HCT116 (cell line): ENCODE results near the gene NPTX1. TPM values are rescaled to one million over a fixed set of nuclear protein-coding genes. Genes with fewer than 3 reads are reported as not detected.

Experiments
- ATAC-seq: fragments of 200-7000 bp; cut with Tn5 transposase; 2 replicates; pipeline ENCODE4 v1.9.1; 2020; ENCODE audit warnings: mild to moderate bottlenecking, moderate library complexity
- BruUV-seq: library from RNA; stranded (reverse); fragments of 400-500 nt; replicated peaks from 2 replicates; lab custom pipeline; 2021; lab: Mats Ljungman, UMichigan
- CTCF ChIA-PET: fragments of 300-600 bp; sonication (Branson Sonifier 250); formaldehyde crosslinking; loops from one replicate; lab custom pipeline; 2021; ENCODE audit warnings: antibody characterized with exemption; lab: Charles Lee
- POLR2A ChIA-PET: fragments of 300-600, 350-600 bp; sonication (Branson Sonifier 250); formaldehyde crosslinking; loops from one replicate; lab custom pipeline; 2021; ENCODE audit warnings: antibody characterized with exemption; lab: Charles Lee
- RAD21 ChIA-PET, 2 experiments: fragments of 300-600 bp; sonication (Branson Sonifier 250); formaldehyde crosslinking; loops; one replicate each; lab custom pipeline; 2023; ENCODE audit warnings: low total read pairs in 2 of 2; ENCODE audit not compliant: uncharacterized antibody in 2 of 2, unreplicated experiment in 2 of 2, low non-redundant PET in 1 of 2; lab: Charles Lee
- DNase-seq: peaks from one replicate; pipeline ENCODE4 v3.0.0-alpha.2; 2010; ENCODE audit warnings: low read depth, low spot score
- H2AFZ ChIP-seq: fragments of 200-600 bp; shearing (Covaris generic), sonication (generic); 2 replicates; pipeline ENCODE4 v1.6.1; 2017; ENCODE audit warnings: low read depth, mixed run types, mixed read lengths, antibody characterized with exemption, low read length; ENCODE audit not compliant: poor library complexity, severe bottlenecking
- H3K27ac ChIP-seq: 2 replicates; pipeline ENCODE4 v1.5.1; 2012; ENCODE audit warnings: low read depth, low read length
- H3K27me3 ChIP-seq: fragments of 200-600 bp; sonication (generic); 2 replicates; pipeline ENCODE4 v1.6.1; 2016; ENCODE audit warnings: mixed run types, low read length, mixed read lengths; ENCODE audit not compliant: insufficient read depth
- H3K36me3 ChIP-seq, 2 experiments: fragments of 200-500 bp in 1 of 2; fragments of 200-600 bp in 1 of 2; sonication (Bioruptor generic) in 1 of 2; sonication (generic) in 1 of 2; 2 replicates each; pipeline versions ENCODE4 v1.5.1 to v1.6.1; 2014 to 2016; ENCODE audit warnings: low read length in 2 of 2, inconsistent platforms in 1 of 2, mixed read lengths in 1 of 2, mixed run types in 1 of 2; ENCODE audit not compliant: insufficient read depth in 2 of 2, control insufficient read depth in 1 of 2
- H3K4me1 ChIP-seq, 2 experiments: fragments of 200-600 bp in 1 of 2; sonication (generic) in 1 of 2; 2 replicates each; pipeline versions ENCODE4 v1.5.1 to v1.6.1; 2012 to 2017; ENCODE audit warnings: low read length in 2 of 2, inconsistent platforms in 1 of 2, mild to moderate bottlenecking in 1 of 2, mixed read lengths in 1 of 2, mixed run types in 1 of 2, moderate library complexity in 1 of 2; ENCODE audit not compliant: insufficient read depth in 2 of 2, control insufficient read depth in 1 of 2
- H3K4me2 ChIP-seq: fragments of 200-600 bp; sonication (generic); 2 replicates; pipeline ENCODE4 v1.6.1; 2017; ENCODE audit warnings: mixed run types, low read length, mixed read lengths
- H3K4me3 ChIP-seq, 2 experiments: fragments of 200-600 bp in 1 of 2; sonication (generic) in 1 of 2; replicated peaks in 1 of 2; 2 replicates each; pipeline ENCODE4 v1.5.1; 2011 to 2016; ENCODE audit warnings: low read length in 2 of 2, control low read depth in 1 of 2, low read depth in 1 of 2, mild to moderate bottlenecking in 1 of 2, mixed read lengths in 1 of 2, mixed run types in 1 of 2
- H3K79me2 ChIP-seq: fragments of 200-600 bp; sonication (generic); 2 replicates; pipeline ENCODE4 v1.6.1; 2017; ENCODE audit warnings: mild to moderate bottlenecking, mixed run types, low read length, moderate library complexity, mixed read lengths; ENCODE audit not compliant: insufficient read depth
- H3K9ac ChIP-seq: fragments of 200-600 bp; sonication (generic); 2 replicates; pipeline ENCODE4 v1.6.1; 2016; ENCODE audit warnings: low read length, mixed read lengths
- H3K9me2 ChIP-seq: fragments of 200-600 bp; sonication (generic), shearing (Covaris generic); 2 replicates; pipeline ENCODE4 v1.6.1; 2017; ENCODE audit warnings: mixed run types, mild to moderate bottlenecking, moderate library complexity; ENCODE audit not compliant: insufficient read depth
- H3K9me3 ChIP-seq, 2 experiments: fragments of 200-500 bp in 1 of 2; fragments of 200-600 bp in 1 of 2; sonication (Bioruptor generic) in 1 of 2; sonication (generic) in 1 of 2; 2 replicates each; pipeline ENCODE4 v1.6.1; 2014 to 2017; ENCODE audit warnings: low read length in 2 of 2, mixed read lengths in 2 of 2, inconsistent platforms in 1 of 2, low read depth in 1 of 2, mild to moderate bottlenecking in 1 of 2, mixed run types in 1 of 2, moderate library complexity in 1 of 2; ENCODE audit not compliant: control insufficient read depth in 1 of 2, insufficient read depth in 1 of 2
- H4K20me1 ChIP-seq: fragments of 200-600 bp; sonication (generic), shearing (Covaris generic); 2 replicates; pipeline ENCODE4 v1.6.1; 2017; ENCODE audit warnings: mixed run types, mild to moderate bottlenecking, moderate library complexity; ENCODE audit not compliant: insufficient read depth
- CBX3 ChIP-seq: IDR thresholded peaks from 2 replicates; pipeline ENCODE4 v1.6.1; 2012; ENCODE audit warnings: low read depth
- CEBPB ChIP-seq: IDR thresholded peaks from 2 replicates; pipeline ENCODE4 v1.6.1; 2012; ENCODE audit warnings: low read depth
- ELF1 ChIP-seq: IDR thresholded peaks from 2 replicates; pipeline ENCODE4 v1.6.1; 2012; ENCODE audit warnings: low read depth, borderline replicate concordance
- EZH2 ChIP-seq: fragments of 200-600 bp; sonication (generic); IDR thresholded peaks from 2 replicates; pipeline ENCODE4 v1.6.1; 2017; ENCODE audit warnings: antibody characterized with exemption, mixed run types
- EZH2phosphoT487 ChIP-seq: fragments of 200-600 bp; IDR thresholded peaks from 2 replicates; pipeline ENCODE4 v1.6.1; 2018; ENCODE audit warnings: antibody characterized with exemption, borderline replicate concordance
- JUND ChIP-seq: IDR thresholded peaks from 2 replicates; pipeline ENCODE4 v1.6.1; 2012
- POLR2AphosphoS5 ChIP-seq: IDR thresholded peaks from 2 replicates; pipeline ENCODE4 v1.6.1; 2011; ENCODE audit warnings: mild to moderate bottlenecking, low read depth, low read length, moderate library complexity
- SIN3A ChIP-seq: IDR thresholded peaks from 2 replicates; pipeline ENCODE4 v1.6.1; 2012; ENCODE audit warnings: low read depth
- SP1 ChIP-seq: IDR thresholded peaks from 2 replicates; pipeline ENCODE4 v1.6.1; 2012; ENCODE audit warnings: low read depth
- SRF ChIP-seq: IDR thresholded peaks from 2 replicates; pipeline ENCODE4 v1.6.1; 2012; ENCODE audit warnings: low read depth
- YY1 ChIP-seq: IDR thresholded peaks from 2 replicates; pipeline ENCODE4 v1.6.1; 2011; ENCODE audit warnings: low read length, low read depth, moderate library complexity, mild to moderate bottlenecking; ENCODE audit not compliant: insufficient replicate concordance; ENCODE audit errors: extremely low read depth
- ZBTB33 ChIP-seq: IDR thresholded peaks from 2 replicates; pipeline ENCODE4 v1.6.1; 2011; ENCODE audit warnings: mild to moderate bottlenecking, low read length, moderate library complexity; ENCODE audit not compliant: insufficient replicate concordance; ENCODE audit errors: extremely low read depth
- ZFX ChIP-seq: fragments of 450-650 bp; IDR thresholded peaks from 2 replicates; pipeline ENCODE4 v1.6.1; 2017
- intact Hi-C: fragments of 100-400 bp; cut with micrococcal nuclease; formaldehyde crosslinking; loops from 2 replicates; pipeline ENCODE4 v1.10.0; 2022
- total RNA-seq: library from RNA; stranded (reverse); gene quantifications from one replicate; pipeline ENCODE4 v1.2.1, GENCODE V29; 2021; ENCODE audit not compliant: unreplicated experiment
- TF ChIP-seq, protein P1 (sequence below), 3 experiments: fragments of 200-600 bp in 1 of 3; sonication (generic) in 1 of 3; IDR thresholded peaks in 2 of 3; conservative IDR thresholded peaks in 1 of 3; 2 replicates each; pipeline ENCODE4 v1.5.1; 2012 to 2017; ENCODE audit warnings: low read depth in 2 of 3, low read length in 2 of 3, antibody characterized with exemption in 1 of 3, borderline replicate concordance in 1 of 3, control low read depth in 1 of 3, mild to moderate bottlenecking in 1 of 3, mixed read lengths in 1 of 3, mixed run types in 1 of 3, moderate library complexity in 1 of 3; ENCODE audit not compliant: insufficient read depth in 1 of 3
- TF ChIP-seq, protein P2 (sequence below): IDR thresholded peaks from 2 replicates; pipeline ENCODE4 v1.6.1; 2012
- TF ChIP-seq, protein P3 (sequence below): IDR thresholded peaks from 2 replicates; pipeline ENCODE4 v1.6.1; 2012

NPTX1 gene
- total RNA-seq, 1 experiment from 2014 or later: 0.15 TPM

DNA sequence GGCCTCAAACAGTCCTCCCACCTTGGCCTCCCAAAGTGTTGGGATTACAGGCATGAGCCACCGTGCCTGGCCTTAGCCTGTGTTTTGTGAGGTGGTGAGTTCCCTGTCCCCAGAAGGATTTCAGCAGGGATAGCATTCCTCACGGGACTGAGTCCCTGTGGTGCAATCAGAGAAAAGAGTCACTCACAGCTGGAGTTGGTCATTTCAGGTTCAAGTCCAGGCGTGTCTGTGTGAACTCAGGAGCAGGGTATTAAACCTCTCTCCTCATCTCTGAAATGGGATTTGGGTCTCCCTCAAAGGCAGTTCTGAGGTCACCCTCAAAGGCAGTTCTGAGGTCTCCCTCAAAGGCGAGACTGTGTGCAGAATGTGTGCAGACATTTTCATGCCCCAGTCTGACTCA is 28.6 kb downstream of the NPTX1 start:
- Histone ChIP-seq H3K9ac (no peak overlapping the region), H3K4me3 (no peak overlapping the region), H3K9me2 (no peaks in the 10 kb centered on the region), H3K27ac (no peak overlapping the region), H3K4me2 (no peak overlapping the region), H2AFZ (no peak overlapping the region), H3K4me1 (peaks cover 0 to 13% of the 10 kb centered on the region in 2 experiments; a peak in 1 of 4 replicates), H3K36me3 (no peaks in the 10 kb centered on the region), H4K20me1 (no peaks in the 10 kb centered on the region), H3K9me3 (no peaks in the 10 kb centered on the region), H3K27me3 (no peaks in the 10 kb centered on the region; the same call in 1 of the 2 replicates), H3K79me2 (no peaks in the 10 kb centered on the region)
- CTCF ChIA-PET: no interaction called here
- RAD21 ChIA-PET: no interaction called here
- ATAC-seq (no peak), DNase-seq (no peak)
- no peak for TF ChIP-seq SP1
- intact Hi-C loops: no loop called here
- no TSS peak for BruUV-seq
- POLR2A ChIA-PET: no interaction called here

GRCh38 chr17:80446645-80447405 is 29.6 kb downstream of the NPTX1 start:
- DNase-seq (no peak), ATAC-seq (no peak)
- no peak overlapping the region for H3K9ac ChIP-seq
- H3K4me2 ChIP-seq: no peak overlapping the region
- H2AFZ ChIP-seq: no peak overlapping the region
- no TSS peak for BruUV-seq
- no peak for TF ChIP-seq SP1
- TF ChIP-seq, protein P1, sequence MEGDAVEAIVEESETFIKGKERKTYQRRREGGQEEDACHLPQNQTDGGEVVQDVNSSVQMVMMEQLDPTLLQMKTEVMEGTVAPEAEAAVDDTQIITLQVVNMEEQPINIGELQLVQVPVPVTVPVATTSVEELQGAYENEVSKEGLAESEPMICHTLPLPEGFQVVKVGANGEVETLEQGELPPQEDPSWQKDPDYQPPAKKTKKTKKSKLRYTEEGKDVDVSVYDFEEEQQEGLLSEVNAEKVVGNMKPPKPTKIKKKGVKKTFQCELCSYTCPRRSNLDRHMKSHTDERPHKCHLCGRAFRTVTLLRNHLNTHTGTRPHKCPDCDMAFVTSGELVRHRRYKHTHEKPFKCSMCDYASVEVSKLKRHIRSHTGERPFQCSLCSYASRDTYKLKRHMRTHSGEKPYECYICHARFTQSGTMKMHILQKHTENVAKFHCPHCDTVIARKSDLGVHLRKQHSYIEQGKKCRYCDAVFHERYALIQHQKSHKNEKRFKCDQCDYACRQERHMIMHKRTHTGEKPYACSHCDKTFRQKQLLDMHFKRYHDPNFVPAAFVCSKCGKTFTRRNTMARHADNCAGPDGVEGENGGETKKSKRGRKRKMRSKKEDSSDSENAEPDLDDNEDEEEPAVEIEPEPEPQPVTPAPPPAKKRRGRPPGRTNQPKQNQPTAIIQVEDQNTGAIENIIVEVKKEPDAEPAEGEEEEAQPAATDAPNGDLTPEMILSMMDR (IDR thresholded peaks at IDR 0.05 in 2 of 3, conservative IDR thresholded peaks at IDR 0.05 in 1 of 3; ENCODE audit: borderline replicate concordance in 1 of 3, insufficient read depth in 1 of 3, low read depth in 2 of 3, low read length in 2 of 3): no peak
- TF ChIP-seq CEBPB: no peak
- no peak for TF ChIP-seq CBX3
- no peak for TF ChIP-seq ELF1
- TF ChIP-seq EZH2: no peak
- no peak for TF ChIP-seq POLR2AphosphoS5
- no peak for TF ChIP-seq JUND
- TF ChIP-seq, protein P2, sequence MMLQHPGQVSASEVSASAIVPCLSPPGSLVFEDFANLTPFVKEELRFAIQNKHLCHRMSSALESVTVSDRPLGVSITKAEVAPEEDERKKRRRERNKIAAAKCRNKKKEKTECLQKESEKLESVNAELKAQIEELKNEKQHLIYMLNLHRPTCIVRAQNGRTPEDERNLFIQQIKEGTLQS: no peak
- TF ChIP-seq SIN3A: no peak
- no peak for TF ChIP-seq SRF
- TF ChIP-seq ZBTB33: no peak
- TF ChIP-seq ZFX: no peak
- TF ChIP-seq YY1: no peak
- TF ChIP-seq EZH2phosphoT487: no peak
- TF ChIP-seq, protein P3, sequence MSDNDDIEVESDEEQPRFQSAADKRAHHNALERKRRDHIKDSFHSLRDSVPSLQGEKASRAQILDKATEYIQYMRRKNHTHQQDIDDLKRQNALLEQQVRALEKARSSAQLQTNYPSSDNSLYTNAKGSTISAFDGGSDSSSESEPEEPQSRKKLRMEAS: no peak
- no peak overlapping the region for H3K4me3 ChIP-seq
- H3K4me1 ChIP-seq: peaks cover 0 to 13% of the 10 kb centered on the region in 2 experiments; a peak in 1 of 4 replicates
- no peaks in the 10 kb centered on the region for H3K9me2 ChIP-seq
- H3K27ac ChIP-seq: no peak overlapping the region
- H3K9me3 ChIP-seq: no peaks in the 10 kb centered on the region
- ChIA-PET POLR2A (interaction anchor here (0.6 to 2.0 kb wide), 2 partner anchors 8 to 23 kb away, joined by 5 to 6 read pairs; no protein-coding TSS in a partner anchor), RAD21 (no interaction called here), CTCF (no interaction called here)
- peaks cover 3% of the 10 kb centered on the region; the same call in 1 of the 2 replicates for H3K27me3 ChIP-seq
- no peaks in the 10 kb centered on the region for H4K20me1 ChIP-seq
- H3K36me3 ChIP-seq: no peaks in the 10 kb centered on the region
- H3K79me2 ChIP-seq: no peaks in the 10 kb centered on the region
- intact Hi-C loops: no loop called here
